ENCODE measurements around the gene UGT1A9. TPM values are rescaled to one million over a fixed set of nuclear protein-coding genes. Genes with fewer than 3 reads are reported as not detected.
"Not testable (repeated sequence)": the region's sequence is repeated elsewhere in the genome, so short reads cannot be mapped to it uniquely, and the experiment has no call there.

The UGT1A9 gene
- polyA plus RNA-seq, 1 donor from 2014 or later: not detected

GRCh38 chr2:233736868-233737653 is 65.4 kb downstream of the UGT1A9 start:
- not testable (repeated sequence) for H3K36me3 ChIP-seq (ENCODE audit: insufficient read depth, low read length); H3K4me3 ChIP-seq (ENCODE audit: low read length); H4K20me1 ChIP-seq (ENCODE audit: insufficient read depth); H3K9me2 ChIP-seq (ENCODE audit: insufficient read depth, low read length); H3K9ac ChIP-seq (ENCODE audit: low read length); H3K27ac ChIP-seq (ENCODE audit: low read length); H3K79me2 ChIP-seq (replicated peaks; ENCODE audit: insufficient read depth, low read length); H3K9me3 ChIP-seq (ENCODE audit: low read length); H3F3A ChIP-seq (ENCODE audit: insufficient read depth, low read length, poor library complexity, severe bottlenecking); H3K4me2 ChIP-seq (ENCODE audit: low read length); H2AFZ ChIP-seq (ENCODE audit: low read depth, low read length); H3K27me3 ChIP-seq (ENCODE audit: insufficient read depth, low read depth, low read length)

- Histone ChIP-seq H3K9ac (ENCODE audit: low read length) (no peak overlapping the region), H3K27ac (ENCODE audit: low read length) (no peak overlapping the region), H3K36me3 (ENCODE audit: insufficient read depth, low read length) (no peaks in the 10 kb centered on the region), H4K20me1 (ENCODE audit: insufficient read depth) (no peaks in the 10 kb centered on the region), H3K4me2 (ENCODE audit: low read length) (no peak overlapping the region), H3F3A (ENCODE audit: insufficient read depth, low read length, poor library complexity, severe bottlenecking) (no peaks in the 10 kb centered on the region), H3K79me2 (replicated peaks; ENCODE audit: insufficient read depth, low read length) (no peaks in the 10 kb centered on the region), H3K27me3 (ENCODE audit: insufficient read depth, low read depth, low read length) (no peaks in the 10 kb centered on the region), H3K9me3 (ENCODE audit: low read length) (no peaks in the 10 kb centered on the region), H2AFZ (ENCODE audit: low read depth, low read length) (no peak overlapping the region), H3K9me2 (ENCODE audit: insufficient read depth, low read length) (no peaks in the 10 kb centered on the region), H3K4me3 (ENCODE audit: low read length) (no peak overlapping the region)
- no peak for TF ChIP-seq TAF1 (IDR thresholded peaks at IDR 0.05; ENCODE audit: low read depth)
- TF ChIP-seq EZH2 (IDR thresholded peaks at IDR 0.05; ENCODE audit: borderline replicate concordance, insufficient read depth, low read length, poor library complexity, severe bottlenecking): no peak
- no peak for TF ChIP-seq EP300 (conservative IDR thresholded peaks at IDR 0.05; ENCODE audit: poor library complexity, severe bottlenecking)
- TF ChIP-seq CTCF (IDR thresholded peaks at IDR 0.05; ENCODE audit: poor library complexity, severe bottlenecking): no peak
- TF ChIP-seq SMC3 (conservative IDR thresholded peaks at IDR 0.05; ENCODE audit: poor library complexity): no peak
- no peak for TF ChIP-seq MXI1 (conservative IDR thresholded peaks at IDR 0.05; ENCODE audit: poor library complexity, severe bottlenecking)
- TF ChIP-seq POLR2AphosphoS5 (IDR thresholded peaks at IDR 0.05): no peak
- TF ChIP-seq REST (IDR thresholded peaks at IDR 0.05; ENCODE audit: borderline replicate concordance): no peak
- no peak for TF ChIP-seq RAD21 (conservative IDR thresholded peaks at IDR 0.05)
Observed at GRCh38 chr2:233740870-233741269, 69.2 kb downstream of the UGT1A9 start.

All from neural cell (in vitro differentiated cells).